ENCODE results near the gene SELE. TPM values are rescaled to one million over a fixed set of nuclear protein-coding genes. Genes with fewer than 3 reads are reported as not detected.

Gene SELE
- total RNA-seq, 1 donor from 2014 or later: not detected

GRCh38 chr1:169698976-169699375 is 34.9 kb downstream of the SELE start:
- DNase-seq (ENCODE audit: low spot score): no peak
- H3K9ac ChIP-seq: no peak overlapping the region
- Mint-ChIP-seq H3K36me3 (no peaks in the 10 kb centered on the region), H3K9me3 (no peaks in the 10 kb centered on the region), H3K4me3 (no peak overlapping the region), H3K27ac (no peak overlapping the region), H3K27me3 (ENCODE audit: insufficient read depth, low read depth) (peaks cover 2% of the 10 kb centered on the region), H3K4me1 (no peaks in the 10 kb centered on the region)
- no peaks in the 10 kb centered on the region for H3K79me2 ChIP-seq (ENCODE audit: low read depth)
- H3K27me3 ChIP-seq: no peaks in the 10 kb centered on the region
- no peak overlapping the region for H3K27ac ChIP-seq
- H4K20me1 ChIP-seq (ENCODE audit: low read depth): no peaks in the 10 kb centered on the region
- H3F3A ChIP-seq (ENCODE audit: low read depth): no peaks in the 10 kb centered on the region
- H3K4me1 ChIP-seq: no peaks in the 10 kb centered on the region
- TF ChIP-seq EZH2 (IDR thresholded peaks at IDR 0.05): no peak
- TF ChIP-seq, protein P1, sequence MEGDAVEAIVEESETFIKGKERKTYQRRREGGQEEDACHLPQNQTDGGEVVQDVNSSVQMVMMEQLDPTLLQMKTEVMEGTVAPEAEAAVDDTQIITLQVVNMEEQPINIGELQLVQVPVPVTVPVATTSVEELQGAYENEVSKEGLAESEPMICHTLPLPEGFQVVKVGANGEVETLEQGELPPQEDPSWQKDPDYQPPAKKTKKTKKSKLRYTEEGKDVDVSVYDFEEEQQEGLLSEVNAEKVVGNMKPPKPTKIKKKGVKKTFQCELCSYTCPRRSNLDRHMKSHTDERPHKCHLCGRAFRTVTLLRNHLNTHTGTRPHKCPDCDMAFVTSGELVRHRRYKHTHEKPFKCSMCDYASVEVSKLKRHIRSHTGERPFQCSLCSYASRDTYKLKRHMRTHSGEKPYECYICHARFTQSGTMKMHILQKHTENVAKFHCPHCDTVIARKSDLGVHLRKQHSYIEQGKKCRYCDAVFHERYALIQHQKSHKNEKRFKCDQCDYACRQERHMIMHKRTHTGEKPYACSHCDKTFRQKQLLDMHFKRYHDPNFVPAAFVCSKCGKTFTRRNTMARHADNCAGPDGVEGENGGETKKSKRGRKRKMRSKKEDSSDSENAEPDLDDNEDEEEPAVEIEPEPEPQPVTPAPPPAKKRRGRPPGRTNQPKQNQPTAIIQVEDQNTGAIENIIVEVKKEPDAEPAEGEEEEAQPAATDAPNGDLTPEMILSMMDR (IDR thresholded peaks at IDR 0.05): no peak
- no peak for TF ChIP-seq EZH2phosphoT487 (IDR thresholded peaks at IDR 0.05)
- H3K36me3 ChIP-seq: no peaks in the 10 kb centered on the region
- no peak overlapping the region for H2AFZ ChIP-seq (replicated peaks)
- H3K4me3 ChIP-seq: no peak overlapping the region
- no peaks in the 10 kb centered on the region for H3K9me3 ChIP-seq (ENCODE audit: low read depth)
- H3K4me2 ChIP-seq: no peak overlapping the region

- Mint-ChIP-seq H3K9me3 (no peaks in the 10 kb centered on the region), H3K27ac (no peak overlapping the region)
These were observed 36.1 kb downstream of the SELE start for GRCh38 chr1:169697755-169698154.

DNA sequence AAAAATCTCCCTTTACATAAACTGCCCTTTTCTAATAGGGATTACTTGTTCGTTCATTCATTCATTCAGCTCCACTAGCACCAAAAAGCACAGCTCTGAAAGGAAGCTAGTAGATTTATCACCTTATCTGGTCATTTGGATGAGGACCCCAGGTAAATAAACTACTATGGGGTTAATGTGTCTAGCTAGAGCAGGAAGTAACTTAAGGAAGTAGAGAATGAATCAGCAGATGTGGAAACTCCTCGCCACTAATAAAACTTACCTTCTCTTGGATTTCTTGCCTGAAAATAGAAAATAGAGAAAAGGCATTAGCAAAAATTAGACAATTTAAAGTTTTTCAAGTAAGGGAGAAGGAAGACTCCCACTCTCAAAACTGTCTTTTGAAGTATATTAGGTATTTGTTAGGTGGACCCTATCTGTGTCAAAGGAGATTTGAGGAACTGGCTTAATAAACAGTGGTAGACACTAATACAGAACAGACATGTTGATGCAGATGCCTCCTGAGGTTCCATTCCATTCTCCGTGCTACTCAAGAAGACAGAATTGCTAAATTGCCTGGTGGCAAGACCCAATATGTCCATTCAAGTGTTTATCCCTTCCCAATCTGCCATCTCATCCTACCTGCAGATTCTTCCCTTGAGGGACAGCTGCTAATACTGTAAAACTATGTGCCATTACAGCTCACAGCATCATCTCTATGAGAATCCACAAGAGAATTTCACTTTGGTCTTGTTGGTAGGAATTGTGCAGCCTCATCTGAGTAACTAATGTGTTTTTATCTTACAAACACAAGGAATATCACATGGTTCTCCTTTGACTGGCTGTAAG is 37.4 kb downstream of the SELE start:
- no peak overlapping the region for H3K27ac Mint-ChIP-seq
- DNase-seq (ENCODE audit: low spot score): no peak
- H2AFZ ChIP-seq (replicated peaks): no peak overlapping the region
- TF ChIP-seq, protein P1 (IDR thresholded peaks at IDR 0.05): no peak
- TF ChIP-seq EZH2 (IDR thresholded peaks at IDR 0.05) (no peak), EZH2phosphoT487 (IDR thresholded peaks at IDR 0.05) (no peak)
- H3K36me3 ChIP-seq: no peaks in the 10 kb centered on the region
- no peaks in the 10 kb centered on the region for H3K36me3 Mint-ChIP-seq
- no peak overlapping the region for H3K4me2 ChIP-seq
- no peak overlapping the region for H3K4me3 ChIP-seq
- H3F3A ChIP-seq (ENCODE audit: low read depth): no peaks in the 10 kb centered on the region
- H3K4me1 Mint-ChIP-seq: no peaks in the 10 kb centered on the region
- peaks cover 2% of the 10 kb centered on the region for H3K27me3 Mint-ChIP-seq (ENCODE audit: insufficient read depth, low read depth)
- H3K27ac ChIP-seq: no peak overlapping the region
- no peaks in the 10 kb centered on the region for H3K9me3 Mint-ChIP-seq
- no peaks in the 10 kb centered on the region for H3K4me1 ChIP-seq
- H3K9ac ChIP-seq: no peak overlapping the region
- H3K4me3 Mint-ChIP-seq: no peak overlapping the region
- no peaks in the 10 kb centered on the region for H3K9me3 ChIP-seq (ENCODE audit: low read depth)
- no peaks in the 10 kb centered on the region for H3K79me2 ChIP-seq (ENCODE audit: low read depth)
- H3K27me3 ChIP-seq: no peaks in the 10 kb centered on the region
- H4K20me1 ChIP-seq (ENCODE audit: low read depth): no peaks in the 10 kb centered on the region

More at GRCh38 chr1:169697755-169698154, 36.1 kb downstream of the SELE start:
- no peak for TF ChIP-seq EZH2phosphoT487 (IDR thresholded peaks at IDR 0.05)
- TF ChIP-seq EZH2 (IDR thresholded peaks at IDR 0.05): no peak
- TF ChIP-seq, protein P1 (IDR thresholded peaks at IDR 0.05): no peak
- H3K27me3 ChIP-seq: no peaks in the 10 kb centered on the region
- H3K9ac ChIP-seq: no peak overlapping the region
- Mint-ChIP-seq H3K4me1 (no peaks in the 10 kb centered on the region), H3K27me3 (ENCODE audit: insufficient read depth, low read depth) (peaks cover 2% of the 10 kb centered on the region), H3K4me3 (no peak overlapping the region), H3K36me3 (no peaks in the 10 kb centered on the region)
- H3F3A ChIP-seq (ENCODE audit: low read depth): no peaks in the 10 kb centered on the region
- no peak overlapping the region for H3K4me3 ChIP-seq
- no peak for DNase-seq (ENCODE audit: low spot score)
- H3K9me3 ChIP-seq (ENCODE audit: low read depth): no peaks in the 10 kb centered on the region
- H3K4me2 ChIP-seq: no peak overlapping the region
- H3K4me1 ChIP-seq: no peaks in the 10 kb centered on the region
- no peaks in the 10 kb centered on the region for H3K36me3 ChIP-seq
- H4K20me1 ChIP-seq (ENCODE audit: low read depth): no peaks in the 10 kb centered on the region
- H3K79me2 ChIP-seq (ENCODE audit: low read depth): no peaks in the 10 kb centered on the region
- H2AFZ ChIP-seq (replicated peaks): no peak overlapping the region
- H3K27ac ChIP-seq: no peak overlapping the region
